Neutrophil (primary cell): Measurements from ENCODE around the gene CRADD.

ENCODE experiments used
- H3K27ac ChIP-seq: fragments of 200-600 bp; sonication (generic); 2 replicates; pipeline ENCODE4 v1.5.1; 2016; ENCODE audit warnings: mild to moderate bottlenecking, moderate library complexity
- H3K27me3 ChIP-seq: fragments of 200-600 bp; sonication (generic); 2 replicates; pipeline ENCODE4 v1.6.0; 2016; ENCODE audit warnings: mild to moderate bottlenecking
- H3K36me3 ChIP-seq: fragments of 200-600 bp; sonication (generic); 2 replicates; pipeline ENCODE4 v1.5.1; 2017
- H3K4me1 ChIP-seq, 2 experiments: fragments of 200-600 bp in 1 of 2; sonication (generic) in 1 of 2; 1 replicate in 1 of 2; 2 replicates in 1 of 2; pipeline versions ENCODE4 v1.5.1 to v1.6.1; 2013 to 2016; ENCODE audit warnings: low read depth in 1 of 2, low read length in 1 of 2, mild to moderate bottlenecking in 1 of 2, moderate library complexity in 1 of 2; ENCODE audit not compliant: control insufficient read depth in 1 of 2, insufficient read depth in 1 of 2
- H3K4me3 ChIP-seq, 2 experiments: fragments of 200-600 bp in 1 of 2; sonication (generic) in 1 of 2; 1 replicate in 1 of 2; 2 replicates in 1 of 2; pipeline ENCODE4 v1.5.1; 2013 to 2016; ENCODE audit warnings: low read depth in 1 of 2, low read length in 1 of 2, mild to moderate bottlenecking in 1 of 2, moderate library complexity in 1 of 2
- H3K9me3 ChIP-seq: fragments of 200-600 bp; sonication (generic); 2 replicates; pipeline ENCODE4 v1.5.1; 2016
- TF ChIP-seq, protein P1 (sequence below): fragments of 200-600 bp; sonication (generic); IDR thresholded peaks from 2 replicates; pipeline ENCODE4 v1.5.1; 2016; ENCODE audit warnings: antibody characterized with exemption

The CRADD gene

DNA sequence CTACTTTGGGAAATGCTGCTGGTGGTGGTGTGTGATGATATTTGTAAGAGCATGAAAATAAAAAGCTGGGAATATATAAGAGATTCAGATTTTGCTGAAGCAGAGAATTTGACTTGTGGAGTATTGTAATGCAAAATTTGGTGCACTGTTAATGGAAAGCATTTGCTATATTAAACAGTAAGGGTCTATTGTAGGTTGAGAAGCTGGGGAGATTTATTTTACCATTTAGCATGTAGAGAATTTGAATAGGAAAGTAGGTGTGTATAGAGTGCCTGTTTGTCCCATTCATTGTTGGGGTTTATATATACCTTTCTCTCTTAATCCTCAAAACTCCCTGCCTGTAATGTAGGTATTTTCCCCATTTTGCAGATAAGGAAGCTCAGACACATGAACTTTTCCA, 48.4 kb downstream of the CRADD start:
- Histone ChIP-seq H3K4me1 (no peaks in the 10 kb centered on the region), H3K9me3 (no peaks in the 10 kb centered on the region), H3K36me3 (no peaks in the 10 kb centered on the region), H3K27me3 (no peaks in the 10 kb centered on the region), H3K27ac (no peak overlapping the region), H3K4me3 (no peak overlapping the region)
- TF ChIP-seq, protein P1, sequence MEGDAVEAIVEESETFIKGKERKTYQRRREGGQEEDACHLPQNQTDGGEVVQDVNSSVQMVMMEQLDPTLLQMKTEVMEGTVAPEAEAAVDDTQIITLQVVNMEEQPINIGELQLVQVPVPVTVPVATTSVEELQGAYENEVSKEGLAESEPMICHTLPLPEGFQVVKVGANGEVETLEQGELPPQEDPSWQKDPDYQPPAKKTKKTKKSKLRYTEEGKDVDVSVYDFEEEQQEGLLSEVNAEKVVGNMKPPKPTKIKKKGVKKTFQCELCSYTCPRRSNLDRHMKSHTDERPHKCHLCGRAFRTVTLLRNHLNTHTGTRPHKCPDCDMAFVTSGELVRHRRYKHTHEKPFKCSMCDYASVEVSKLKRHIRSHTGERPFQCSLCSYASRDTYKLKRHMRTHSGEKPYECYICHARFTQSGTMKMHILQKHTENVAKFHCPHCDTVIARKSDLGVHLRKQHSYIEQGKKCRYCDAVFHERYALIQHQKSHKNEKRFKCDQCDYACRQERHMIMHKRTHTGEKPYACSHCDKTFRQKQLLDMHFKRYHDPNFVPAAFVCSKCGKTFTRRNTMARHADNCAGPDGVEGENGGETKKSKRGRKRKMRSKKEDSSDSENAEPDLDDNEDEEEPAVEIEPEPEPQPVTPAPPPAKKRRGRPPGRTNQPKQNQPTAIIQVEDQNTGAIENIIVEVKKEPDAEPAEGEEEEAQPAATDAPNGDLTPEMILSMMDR, result no peak

- Histone ChIP-seq H3K27me3 (no peaks in the 10 kb centered on the region), H3K4me1 (no peaks in the 10 kb centered on the region), H3K9me3 (no peaks in the 10 kb centered on the region), H3K36me3 (no peaks in the 10 kb centered on the region), H3K4me3 (no peak overlapping the region), H3K27ac (no peak overlapping the region)
- TF ChIP-seq, protein P1, result no peak
These were observed 50.1 kb downstream of the CRADD start for GRCh38 chr12:93727195-93727811.

- Histone ChIP-seq H3K36me3 (no peaks in the 10 kb centered on the region), H3K9me3 (no peaks in the 10 kb centered on the region), H3K4me1 (no peaks in the 10 kb centered on the region), H3K27me3 (no peaks in the 10 kb centered on the region), H3K4me3 (no peak overlapping the region), H3K27ac (no peak overlapping the region)
- TF ChIP-seq, protein P1, result no peak
These were observed 50.7 kb downstream of the CRADD start for GRCh38 chr12:93727911-93728310.

- Histone ChIP-seq H3K4me3 (no peak overlapping the region), H3K27me3 (no peaks in the 10 kb centered on the region), H3K4me1 (no peaks in the 10 kb centered on the region), H3K9me3 (no peaks in the 10 kb centered on the region), H3K27ac (no peak overlapping the region), H3K36me3 (no peaks in the 10 kb centered on the region)
- TF ChIP-seq, protein P1, result no peak
These were observed 52.8 kb downstream of the CRADD start for GRCh38 chr12:93729934-93730333.

DNA sequence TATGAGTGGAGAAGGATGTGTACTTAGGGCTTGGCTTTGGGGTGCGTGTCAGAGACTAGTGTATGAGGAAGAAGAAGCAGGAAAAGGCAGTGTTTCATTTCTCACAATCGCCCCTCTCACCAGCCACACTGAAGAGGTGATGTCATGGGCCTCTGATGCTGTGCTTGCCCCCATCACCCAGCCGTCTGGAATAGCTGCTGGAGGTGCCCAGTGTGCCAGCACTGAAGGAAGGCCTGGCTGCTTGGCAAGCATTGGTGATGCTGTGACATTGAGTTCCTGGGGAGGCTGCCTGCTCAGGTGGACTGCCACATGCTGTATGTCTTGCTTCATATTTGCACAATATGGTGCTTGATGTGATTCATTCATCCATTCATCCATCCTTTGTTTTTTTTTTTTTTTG, 56.2 kb downstream of the CRADD start:
- Histone ChIP-seq H3K27ac (no peak overlapping the region), H3K4me1 (no peaks in the 10 kb centered on the region), H3K4me3 (no peak overlapping the region), H3K36me3 (no peaks in the 10 kb centered on the region), H3K9me3 (no peaks in the 10 kb centered on the region), H3K27me3 (no peaks in the 10 kb centered on the region)
- TF ChIP-seq, protein P1, result no peak
